GM10266 (cell line): ENCODE measurements around the gene MEPCE.

Experiments
- DNase-seq: peaks from one replicate; pipeline ENCODE4 v3.0.0; 2012; ENCODE audit errors: extremely low spot score
- CTCF ChIP-seq: IDR thresholded peaks from 2 replicates; pipeline ENCODE4 v1.5.1; 2012; ENCODE audit warnings: mild to moderate bottlenecking, low read depth; ENCODE audit not compliant: control insufficient read depth, insufficient read depth; ENCODE audit errors: missing control alignments

Gene MEPCE

GRCh38 chr7:100413346-100413745 lies 16.3 kb upstream of the MEPCE start:
- TF ChIP-seq CTCF: no peak
- DNase-seq: no peak

- no peak for TF ChIP-seq CTCF
- DNase-seq: no peak
These were observed 15.7 kb upstream of the MEPCE start for GRCh38 chr7:100413889-100414288.

GRCh38 chr7:100415448-100415847 lies 14.2 kb upstream of the MEPCE start:
- TF ChIP-seq CTCF: no peak
- DNase-seq: no peak

GRCh38 chr7:100418930-100419659 lies 10.5 kb upstream of the MEPCE start:
- no peak for TF ChIP-seq CTCF
- no peak for DNase-seq

GRCh38 chr7:100419660-100420226 lies 9.9 kb upstream of the MEPCE start:
- TF ChIP-seq CTCF: no peak
- DNase-seq: no peak

GRCh38 chr7:100423315-100423714 lies 6.3 kb upstream of the MEPCE start:
- TF ChIP-seq CTCF: no peak
- no peak for DNase-seq

- TF ChIP-seq CTCF: no peak
- no peak for DNase-seq
These were observed 4.3 kb upstream of the MEPCE start for GRCh38 chr7:100425347-100425746.
